GM19455 (cell line): ENCODE measurements around the gene GBP4.

ENCODE experiments used
- ATAC-seq: cut with Tn5 transposase; IDR thresholded peaks from one replicate; pipeline ENCODE4 v1.9.1; 2021; ENCODE audit not compliant: unreplicated experiment

The GBP4 gene

DNA sequence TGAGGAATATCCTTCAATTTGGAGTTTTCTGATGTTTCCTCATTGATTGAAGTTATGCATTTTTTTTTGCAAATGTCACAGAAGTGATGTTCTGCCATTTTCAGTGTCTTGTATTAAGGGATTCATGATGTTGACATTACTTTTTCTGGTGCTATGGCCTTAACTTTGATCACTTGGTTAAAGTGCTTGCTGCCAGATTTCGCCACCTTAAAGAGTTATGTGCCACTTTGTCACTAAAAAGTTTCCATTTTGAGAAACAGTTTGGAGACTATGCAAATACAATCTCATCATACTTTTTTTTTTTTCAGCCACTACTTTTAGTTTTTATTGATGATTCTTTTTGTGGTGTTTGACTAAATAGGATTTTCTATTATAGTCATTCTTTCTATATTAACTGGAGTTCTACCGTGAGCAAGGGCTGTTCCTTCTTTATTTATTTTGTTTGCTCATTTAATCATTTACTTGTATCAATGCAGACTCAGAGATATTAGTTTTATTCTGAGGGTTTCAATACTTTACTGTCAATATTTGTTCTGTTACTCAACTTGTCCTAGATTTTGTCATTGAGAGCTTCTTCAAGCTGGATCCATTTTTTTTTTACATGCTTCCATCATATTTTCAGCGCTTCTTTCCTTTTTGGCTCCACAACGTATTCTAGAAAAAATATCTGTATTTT, 26.1 kb downstream of the GBP4 start:
- no peak for ATAC-seq

GRCh38 chr1:89171067-89171438, 27.7 kb downstream of the GBP4 start:
- no peak for ATAC-seq

GRCh38 chr1:89170170-89171066, 28.3 kb downstream of the GBP4 start:
- no peak for ATAC-seq

DNA sequence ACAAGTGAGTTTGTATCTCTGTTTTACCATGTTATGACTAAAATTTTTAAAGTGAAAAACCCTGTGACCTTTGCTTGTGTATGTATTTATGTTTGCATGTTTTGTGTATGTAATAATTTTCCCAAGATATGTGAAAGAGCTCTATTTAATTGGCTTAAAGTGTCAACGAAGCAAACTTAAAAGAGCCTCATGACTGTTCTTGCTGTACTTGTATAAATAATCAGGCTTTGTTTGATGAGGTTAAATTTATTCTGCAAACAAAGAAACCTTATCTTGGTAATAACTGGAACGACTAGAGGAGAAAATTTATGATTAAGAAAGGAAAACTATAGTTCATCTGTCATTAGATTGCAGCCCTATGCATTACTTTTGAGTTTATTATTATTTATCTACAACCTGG, 29.6 kb downstream of the GBP4 start:
- ATAC-seq: no peak

DNA sequence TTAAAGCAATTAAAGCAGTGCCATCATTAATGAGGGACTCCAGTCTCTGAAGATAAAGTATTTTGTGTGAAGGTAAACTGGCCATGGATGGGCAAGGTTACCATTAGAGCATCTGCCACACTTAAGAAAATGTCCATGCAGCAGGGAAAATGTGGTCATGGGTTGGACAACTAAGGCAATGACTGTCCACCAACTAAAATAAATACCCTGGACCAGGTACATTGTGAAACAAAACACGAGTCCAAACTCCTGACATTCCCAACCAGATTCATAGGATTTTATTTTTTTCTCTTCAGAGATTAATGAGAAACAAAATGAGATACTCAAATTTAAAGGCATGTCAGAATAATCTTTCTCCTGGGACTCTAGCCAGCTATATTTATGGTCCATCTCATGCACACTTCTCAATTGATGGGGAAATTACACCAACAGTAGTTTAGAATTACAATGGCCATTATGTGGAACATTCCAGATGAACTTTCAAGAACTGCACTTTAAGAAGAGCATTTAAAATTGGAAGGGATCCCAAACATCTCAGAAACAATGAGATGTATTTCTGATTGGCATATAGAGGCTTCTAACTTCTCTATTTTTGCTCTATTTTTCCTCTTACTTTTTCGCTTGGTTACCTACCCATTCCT, 31.0 kb downstream of the GBP4 start:
- no peak for ATAC-seq

DNA sequence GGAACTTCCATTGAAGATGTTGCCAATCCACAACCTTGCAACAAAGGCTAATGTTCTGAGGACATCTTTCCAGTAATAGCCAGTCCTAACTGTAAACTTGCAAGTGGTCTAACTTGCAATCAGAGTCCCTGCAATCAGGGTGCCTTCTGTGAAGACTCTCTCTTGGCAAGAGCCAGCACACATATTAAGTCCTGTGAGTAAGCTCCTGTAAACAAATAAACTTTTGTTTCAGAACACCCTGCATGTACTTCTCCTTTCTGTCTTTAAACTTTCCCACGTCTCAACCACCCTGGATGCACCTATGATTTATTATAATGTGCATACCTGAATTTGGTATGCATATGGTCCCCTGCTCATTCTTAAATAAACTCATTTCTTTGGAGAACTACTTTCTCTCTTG, 32.0 kb downstream of the GBP4 start:
- ATAC-seq: no peak

DNA sequence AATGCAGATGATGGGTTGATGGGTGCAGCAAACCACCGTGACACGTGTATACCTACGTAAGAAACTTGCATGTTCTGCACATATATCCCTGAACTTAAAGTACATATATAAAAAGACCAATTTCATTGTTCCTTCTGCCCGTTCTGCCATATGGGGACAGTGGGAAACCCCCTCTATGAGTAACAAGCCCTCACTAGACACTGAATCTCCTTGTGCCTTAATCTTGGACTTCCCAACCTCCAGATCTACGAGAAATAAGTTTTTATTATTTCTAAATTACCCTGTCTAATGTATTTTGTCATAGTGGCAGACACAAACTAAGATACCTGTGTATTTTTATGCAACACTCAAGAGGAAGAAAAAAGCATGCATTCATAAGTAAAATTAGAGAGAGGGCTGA, 32.9 kb downstream of the GBP4 start:
- no peak for ATAC-seq

DNA sequence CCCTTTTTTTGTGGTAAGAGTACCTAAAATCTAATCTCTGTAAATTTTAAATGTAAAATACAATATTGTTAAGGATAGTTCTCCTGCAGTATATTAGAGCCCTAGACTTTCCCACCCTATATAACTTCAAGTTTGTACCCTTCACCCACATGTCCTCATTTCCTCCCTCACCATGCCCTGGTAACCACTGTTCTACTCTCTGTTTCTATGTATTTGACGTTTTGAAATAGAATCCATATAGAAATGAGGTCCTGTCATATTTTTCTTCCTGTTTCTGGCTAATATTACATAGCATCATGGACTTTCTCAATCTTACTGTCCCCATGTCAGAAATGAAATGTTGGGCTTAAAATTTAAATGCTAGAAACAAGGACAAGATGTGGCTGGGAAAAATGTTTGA, 47.7 kb downstream of the GBP4 start:
- ATAC-seq: no peak

GRCh38 chr1:89149976-89150375, 48.8 kb downstream of the GBP4 start:
- no peak for ATAC-seq

DNA sequence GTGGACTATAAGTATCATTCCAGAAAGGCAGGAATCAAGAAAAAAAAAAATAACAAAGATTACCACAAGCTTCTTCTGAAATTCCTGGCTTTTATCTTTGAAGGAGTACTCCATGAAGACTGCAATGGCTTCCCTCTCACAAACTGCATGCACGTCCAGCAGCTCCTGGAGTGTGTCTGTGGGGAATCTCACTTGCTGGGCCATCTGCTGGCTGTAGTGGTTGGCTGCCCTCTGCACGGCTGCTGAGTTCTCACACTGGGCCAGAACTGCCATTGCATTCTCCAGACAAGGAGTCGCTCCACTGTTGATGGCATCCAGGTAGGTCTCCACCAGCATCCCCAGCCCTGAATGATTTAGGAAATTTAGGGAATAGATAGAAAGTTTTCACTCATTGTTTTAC, 49.5 kb downstream of the GBP4 start:
- no peak for ATAC-seq

DNA sequence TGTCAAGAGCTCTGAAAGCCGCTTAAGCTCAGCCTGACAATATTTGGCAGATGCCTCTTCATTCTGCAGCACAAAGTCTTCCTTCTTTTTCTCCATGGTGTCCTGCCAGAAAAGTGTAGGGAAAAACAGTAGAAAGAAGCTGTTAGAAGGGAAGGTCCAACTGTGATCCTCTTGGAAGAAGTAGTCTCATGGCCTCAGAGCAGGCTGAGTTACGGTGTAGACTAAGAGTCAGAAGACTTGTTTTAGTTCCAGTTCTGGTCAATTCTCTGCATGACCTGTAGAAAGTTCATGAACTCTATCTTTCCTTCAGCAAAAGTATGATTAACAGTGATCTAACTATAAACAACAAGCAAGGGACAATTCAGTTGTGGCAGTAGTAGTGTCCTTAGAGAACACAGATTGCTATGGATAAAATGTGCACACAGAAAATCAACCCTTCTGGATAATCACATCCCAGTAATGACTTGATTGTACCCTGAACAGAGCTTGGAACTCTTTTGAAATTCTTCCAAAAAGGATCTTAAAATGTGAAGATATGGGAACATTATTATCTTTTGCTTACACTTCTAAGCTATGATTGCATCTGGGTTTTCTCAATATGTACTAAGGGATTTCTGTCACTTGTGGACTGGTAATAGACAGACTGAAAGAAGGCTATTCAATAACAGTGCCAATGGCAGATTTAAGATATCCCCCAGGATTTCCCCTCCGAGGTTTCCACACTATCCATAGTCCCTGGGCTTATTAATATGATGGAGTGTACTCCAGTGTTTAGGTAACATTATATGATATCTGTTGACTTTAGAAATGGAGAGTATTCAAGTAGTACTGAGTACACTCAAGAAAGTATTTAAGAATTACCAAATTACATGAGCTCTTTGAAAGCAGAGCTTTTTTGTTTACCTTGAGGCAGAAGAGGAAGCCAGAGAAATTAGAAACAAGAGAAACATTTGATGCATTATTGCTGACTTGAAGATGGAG, 50.8 kb downstream of the GBP4 start:
- no peak for ATAC-seq

- ATAC-seq: no peak
These were observed 52.0 kb downstream of the GBP4 start for GRCh38 chr1:89146721-89147120.

DNA sequence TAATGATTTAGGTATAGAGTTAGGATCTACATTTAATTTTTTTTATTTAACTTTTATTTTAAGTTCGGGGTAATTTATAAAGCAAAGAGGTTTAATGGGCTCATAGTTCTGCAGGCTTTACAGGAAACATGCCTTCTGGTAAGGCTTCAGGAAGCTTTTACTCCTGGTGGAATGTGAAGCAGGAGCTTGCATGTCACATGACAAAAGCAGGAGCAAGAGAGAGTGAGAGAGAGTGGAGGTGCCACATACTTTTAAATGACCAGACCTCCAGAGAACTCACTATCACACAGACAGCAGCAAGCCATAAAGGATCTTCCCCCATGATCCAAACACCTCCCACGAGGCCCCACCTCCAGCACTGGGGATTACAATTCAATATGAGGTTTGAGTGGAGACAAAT, 55.3 kb downstream of the GBP4 start:
- no peak for ATAC-seq

DNA sequence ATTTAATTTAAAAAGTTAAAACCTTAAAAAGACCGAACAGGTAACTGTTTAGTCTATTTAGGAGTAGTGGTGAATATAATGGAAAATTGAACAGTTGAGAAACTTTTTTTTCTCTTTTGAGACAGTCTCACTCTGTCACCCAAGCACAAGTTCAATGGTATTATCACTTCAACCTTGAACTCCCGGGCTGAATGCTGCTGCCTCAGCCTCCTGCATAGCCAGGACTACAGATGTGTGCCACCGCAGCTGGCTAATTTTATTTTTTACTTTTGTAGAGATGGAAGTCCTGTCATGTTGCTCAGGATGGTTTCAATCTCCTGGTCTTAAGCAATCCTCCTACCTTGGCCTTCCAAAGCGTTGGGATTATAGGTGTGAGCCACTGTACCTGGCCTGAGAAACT, 56.6 kb downstream of the GBP4 start:
- ATAC-seq: no peak

DNA sequence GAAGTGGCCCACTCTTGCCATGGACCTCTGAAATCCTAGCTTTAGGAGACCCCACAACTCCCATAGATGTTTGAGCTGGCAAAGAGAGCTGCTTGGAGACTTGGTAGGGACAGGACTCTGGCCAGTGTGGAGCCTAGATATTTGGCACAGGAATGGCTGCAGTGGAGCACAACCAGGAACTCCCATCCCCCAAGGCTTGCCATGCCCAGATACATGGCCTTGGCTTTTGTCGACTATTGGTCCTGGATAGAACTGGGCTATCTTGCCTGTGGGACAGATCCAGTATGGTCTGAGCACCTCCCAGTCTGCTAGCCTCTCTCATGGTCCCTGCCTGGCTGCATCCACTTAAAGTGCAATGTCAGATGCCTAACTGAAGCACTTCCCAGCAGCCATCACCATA, 65.0 kb downstream of the GBP4 start:
- no peak for ATAC-seq
